GM21423 (cell line): ENCODE data around the gene CEPT1.
A peak's percentile ranks its signal among the peaks of the same experiment; 100 is the strongest.
"Not testable (repeated sequence)": the region's sequence is repeated elsewhere in the genome, so short reads cannot be mapped to it uniquely, and the experiment has no call there.

Source experiments
- ATAC-seq: cut with Tn5 transposase; IDR thresholded peaks from one replicate; pipeline ENCODE4 v1.9.1; 2021; ENCODE audit warnings: mild to moderate bottlenecking, moderate library complexity; ENCODE audit not compliant: unreplicated experiment

CEPT1 gene

DNA sequence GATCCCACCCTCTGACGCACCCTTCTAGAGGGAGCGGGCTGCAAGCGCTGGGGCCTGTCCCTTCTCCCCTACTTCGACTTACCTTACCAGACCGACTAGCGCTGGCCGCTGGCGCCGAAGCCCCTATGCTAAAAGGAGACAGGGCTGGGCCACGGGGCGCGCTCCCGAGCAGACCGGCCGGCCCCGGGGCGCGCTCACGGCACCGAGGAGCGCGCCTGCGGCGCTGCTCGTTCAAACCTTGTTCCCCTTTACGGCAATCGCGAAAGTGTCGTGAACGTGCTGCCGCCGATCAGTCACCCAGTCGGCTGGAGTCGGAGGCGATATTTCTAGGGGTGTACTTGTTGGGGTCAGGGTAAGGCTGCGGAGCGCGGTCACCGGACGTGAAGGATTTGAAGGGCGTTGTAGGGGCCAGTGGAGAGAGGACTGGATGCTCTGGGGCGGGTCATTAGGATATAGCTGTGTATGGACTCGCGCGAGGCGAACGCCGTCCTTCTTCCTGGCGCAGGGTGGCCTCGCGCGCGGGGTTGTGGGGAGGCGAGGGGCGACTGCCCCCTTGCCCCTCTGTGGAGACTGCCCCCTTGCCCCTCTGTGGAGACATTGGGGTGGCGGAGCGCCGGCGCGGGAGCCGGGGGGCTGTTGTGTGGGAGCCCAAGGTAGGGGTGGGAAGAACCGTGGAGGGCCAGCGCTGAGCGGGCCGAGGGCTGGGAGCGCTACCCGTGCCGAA is at the start of gene CEPT1, which contains the start of gene DRAM2:
Gene CEPT1 (plus strand): TSS at position 268 of the 724 bp plus-strand sequence. CDS start 7,492 bp downstream, outside the sequence.
Gene DRAM2 (minus strand): TSS at position 138 of the 724 bp plus-strand sequence. CDS start 8,539 bp downstream, outside the sequence.
- ATAC-seq: peak; percentile 74

- ATAC-seq: not testable (repeated sequence)
Measured at GRCh38 chr1:111095421-111095820, 44.6 kb upstream of the CEPT1 start.

DNA sequence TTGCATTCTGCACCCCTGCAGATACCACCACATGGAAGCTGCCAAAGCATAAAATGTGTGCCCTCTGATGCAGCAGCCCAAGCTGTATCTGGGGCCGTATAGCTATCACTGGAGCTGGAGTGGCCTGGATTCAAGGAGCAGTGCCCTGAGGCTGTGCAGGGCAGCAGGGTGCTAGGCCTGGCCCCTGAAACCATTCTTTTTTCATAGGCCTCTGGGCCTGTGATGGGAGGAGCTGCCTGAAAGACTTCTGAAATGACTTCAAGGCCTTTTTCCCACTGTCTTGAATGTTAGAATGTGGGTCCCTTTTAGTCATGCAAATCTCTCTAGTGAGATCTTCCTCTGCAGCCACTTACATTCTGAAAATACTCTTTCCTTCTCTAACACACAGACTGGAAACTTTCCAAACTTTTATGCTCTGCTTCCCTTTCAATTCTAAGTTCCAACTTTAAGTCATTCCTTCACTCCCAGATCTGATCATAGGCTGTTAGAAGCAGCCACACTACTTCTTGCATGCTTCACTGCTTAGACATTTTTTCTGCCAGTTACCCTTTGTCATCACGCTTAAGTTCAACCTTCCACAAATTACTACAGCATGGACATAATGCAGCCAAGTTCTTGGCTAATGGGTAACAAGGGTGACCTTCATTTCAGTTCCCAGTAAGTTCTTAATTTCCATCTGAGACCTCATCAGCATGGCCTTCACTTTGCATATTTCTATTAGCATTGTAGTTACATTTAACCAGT is 42.5 kb upstream of the CEPT1 start:
- ATAC-seq: no peak

DNA sequence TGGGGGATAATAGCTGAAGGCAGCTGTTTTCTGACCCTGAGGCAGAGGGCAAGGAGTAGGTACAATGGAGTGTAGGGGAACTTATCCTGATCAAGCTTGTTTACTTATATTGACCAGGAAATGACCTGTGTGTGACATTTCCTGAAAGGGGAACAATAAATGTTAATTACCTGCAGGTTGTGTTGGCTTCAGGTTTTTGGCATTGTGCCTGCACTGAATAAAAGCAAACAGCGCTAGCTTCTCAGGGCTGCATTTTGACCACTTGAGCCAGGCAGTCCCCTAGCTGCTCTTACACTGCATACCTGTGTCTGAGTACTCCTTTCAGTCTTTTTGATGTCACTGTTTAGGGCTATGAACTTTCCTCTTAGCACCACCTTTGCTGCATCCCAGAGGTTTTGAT is 40.7 kb upstream of the CEPT1 start:
- no peak for ATAC-seq

DNA sequence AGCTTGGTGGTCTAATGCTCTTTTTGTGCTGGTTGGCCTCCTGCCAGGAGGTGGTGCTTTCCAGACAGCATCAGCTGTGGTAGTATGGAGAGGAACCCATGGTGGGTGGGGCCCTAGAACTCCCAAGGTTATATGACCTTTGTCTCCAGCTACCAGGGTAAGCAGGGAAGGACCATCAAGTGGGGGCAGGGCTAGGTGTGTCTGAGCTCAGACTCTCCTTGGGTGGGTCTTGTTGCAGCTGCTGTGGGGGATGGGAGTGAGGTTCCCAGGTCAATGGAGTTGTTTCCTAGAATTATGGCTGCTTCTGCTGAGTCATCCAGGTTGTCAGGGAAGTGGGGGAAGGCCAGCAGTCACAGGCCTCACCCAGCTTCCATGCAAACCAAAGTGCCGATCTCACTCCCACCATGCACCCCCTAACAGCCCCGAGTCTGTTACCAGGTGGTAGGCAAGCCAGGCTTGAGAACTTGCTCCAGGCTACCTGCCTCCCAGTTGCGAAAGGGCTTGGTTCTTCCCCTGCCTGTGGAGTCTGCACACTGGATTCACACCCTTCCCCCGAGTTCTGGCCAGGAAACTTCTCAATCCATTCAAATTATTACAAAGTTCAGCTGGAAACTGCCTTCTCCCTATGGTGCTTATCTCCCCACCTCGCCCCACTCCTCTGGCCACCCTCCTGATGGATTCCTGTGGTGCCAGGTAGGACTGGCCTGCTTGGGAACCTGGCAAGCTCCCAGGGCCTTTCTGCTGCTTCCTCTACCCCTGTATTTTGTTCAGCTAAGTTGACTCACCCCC is 38.0 kb upstream of the CEPT1 start:
- ATAC-seq: no peak

DNA sequence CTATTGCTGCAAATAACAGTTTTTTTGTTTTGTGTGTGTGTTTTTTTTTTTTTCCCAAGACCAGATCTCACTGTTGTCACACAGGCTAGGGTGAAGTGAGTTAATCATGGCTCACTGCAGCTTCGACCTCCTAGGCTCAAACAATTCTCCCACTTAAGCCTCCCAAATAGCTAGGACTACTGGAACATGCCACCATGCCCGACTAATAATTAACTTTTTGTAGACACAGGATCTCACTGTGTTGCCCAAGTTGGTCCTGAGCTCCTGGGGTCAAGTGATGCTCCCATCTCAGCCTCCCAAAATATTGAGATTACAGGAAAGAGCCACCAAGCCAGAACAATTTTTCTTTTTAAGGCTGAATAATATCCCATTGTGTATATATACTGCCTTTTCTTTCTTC is 35.0 kb upstream of the CEPT1 start:
- no peak for ATAC-seq

DNA sequence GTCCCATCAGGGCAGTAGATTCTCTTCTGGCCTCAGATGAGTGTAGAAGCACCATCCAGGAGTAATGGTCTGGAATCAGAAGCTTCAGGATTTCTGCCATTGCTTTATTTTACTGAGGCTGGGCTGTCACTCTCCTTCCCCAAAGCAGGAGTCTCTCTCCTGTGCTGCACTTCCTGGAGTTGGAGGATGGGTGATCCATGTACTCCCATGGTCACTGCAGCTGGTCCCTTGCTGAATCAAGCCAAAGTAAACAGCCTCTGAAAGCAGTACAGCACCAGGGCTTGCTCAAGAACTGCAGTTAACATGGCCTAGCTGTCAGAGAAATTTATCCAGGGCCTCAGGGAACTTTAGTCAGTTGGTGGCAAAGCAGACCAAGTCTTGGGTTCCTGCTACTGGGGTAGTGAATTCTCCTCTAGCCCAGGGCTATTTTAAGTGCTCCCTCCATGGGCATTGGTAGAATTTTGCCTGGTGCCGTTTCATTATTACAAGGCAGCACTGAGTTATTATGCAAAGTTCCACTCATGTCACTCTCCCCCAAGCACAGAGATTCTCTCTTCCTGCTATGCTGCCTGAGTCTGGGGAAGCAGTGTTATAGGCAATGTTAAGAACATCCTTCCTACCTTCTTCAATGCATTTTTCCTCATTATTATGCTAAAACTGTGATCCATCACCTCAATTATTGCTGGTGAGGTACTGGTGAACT is 29.7 kb upstream of the CEPT1 start:
- no peak for ATAC-seq

GRCh38 chr1:111116496-111116895 is 23.5 kb upstream of the CEPT1 start:
- ATAC-seq: no peak

DNA sequence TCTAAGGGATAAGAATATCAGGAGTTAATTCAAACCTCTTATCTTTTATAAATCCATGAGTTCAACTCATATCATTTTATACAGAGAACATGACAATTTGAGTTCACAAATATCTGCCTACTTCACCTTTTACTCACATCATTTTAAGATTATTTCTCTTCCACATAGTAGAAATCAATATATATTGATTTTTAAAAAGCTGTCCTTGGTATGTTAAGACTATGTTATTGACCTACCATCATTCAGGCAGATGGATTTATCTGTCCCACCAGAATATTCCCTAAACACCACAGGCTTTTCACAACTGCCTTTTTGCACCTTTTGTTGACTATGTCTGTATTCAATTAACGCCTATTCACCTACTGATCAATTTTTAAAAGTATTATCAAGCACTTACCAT is 13.7 kb upstream of the CEPT1 start:
- ATAC-seq: no peak

DNA sequence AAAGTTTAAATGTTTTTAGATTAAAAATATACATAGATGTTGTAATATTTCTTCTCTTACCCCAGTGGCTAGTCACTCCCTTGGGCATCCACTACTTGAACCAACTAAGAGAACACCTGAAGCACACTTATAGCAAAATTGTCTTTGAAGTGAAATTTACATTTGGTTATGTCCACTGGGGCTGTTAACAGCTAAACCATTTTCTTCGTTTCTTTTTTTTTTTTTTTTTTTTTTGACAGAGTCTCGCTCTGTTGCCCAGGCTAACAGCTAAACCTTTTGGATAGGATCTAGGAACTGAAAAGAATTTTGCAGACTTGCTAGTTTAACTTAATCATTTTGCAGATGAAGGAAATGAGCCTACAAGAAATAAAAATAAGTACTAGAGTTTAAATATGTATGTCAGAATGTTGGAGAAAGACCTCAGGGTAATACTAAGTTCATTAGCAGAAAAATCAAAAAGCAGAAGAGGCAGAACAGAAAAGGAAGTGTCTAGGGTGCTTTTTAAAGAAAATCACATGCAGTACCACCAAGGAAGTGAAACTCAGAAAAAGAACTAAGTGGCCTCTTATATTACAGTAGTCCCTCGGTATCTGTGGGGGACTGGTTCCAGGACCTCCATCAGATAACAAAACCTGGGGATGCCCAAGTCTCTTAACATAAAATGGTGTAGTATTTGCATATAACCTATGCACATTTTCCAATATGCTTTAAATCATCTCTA is 11.9 kb upstream of the CEPT1 start:
- ATAC-seq: peak; percentile 83

DNA sequence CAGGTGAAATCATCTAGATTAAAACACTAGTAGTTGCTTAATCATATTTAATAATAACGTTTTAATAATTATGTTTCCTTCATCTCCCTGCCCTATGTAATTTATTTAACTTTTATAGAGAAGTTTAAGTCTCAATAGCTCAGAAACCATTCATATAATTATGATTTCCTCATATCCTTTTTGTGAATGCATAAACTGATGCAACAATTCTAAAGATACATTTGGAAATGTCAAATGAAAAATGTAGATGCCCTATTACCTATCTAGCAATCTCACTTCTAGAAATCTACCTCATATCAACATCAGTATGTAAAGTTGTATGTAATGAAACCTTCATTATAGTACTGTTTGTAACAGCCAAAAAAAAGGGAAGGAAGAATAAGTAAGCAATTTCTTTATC is 10.6 kb upstream of the CEPT1 start:
- ATAC-seq: no peak

GRCh38 chr1:111131693-111132092 is 8.3 kb upstream of the CEPT1 start:
- no peak for ATAC-seq

DNA sequence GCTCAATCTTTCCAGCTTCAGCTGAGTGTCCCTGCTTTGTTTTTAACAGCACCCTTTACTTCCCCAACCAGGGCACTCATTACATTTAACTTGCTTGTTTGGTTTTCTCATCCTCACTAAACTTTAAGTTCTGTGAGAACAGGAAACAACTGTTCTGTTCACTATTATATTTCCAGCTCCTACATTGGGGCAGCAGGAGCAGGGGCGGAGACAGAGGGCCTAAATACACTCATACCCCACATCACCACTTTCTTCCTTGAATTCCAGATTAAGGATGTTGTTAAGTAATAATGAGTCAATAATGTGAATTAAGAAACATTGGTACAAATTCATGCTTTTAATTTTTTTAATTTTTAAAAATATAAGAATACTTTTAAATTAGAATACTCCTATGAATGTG is 6.2 kb upstream of the CEPT1 start:
- no peak for ATAC-seq

- peak; percentile 42 for ATAC-seq
Measured at GRCh38 chr1:111139324-111139955, 583 bp upstream of the CEPT1 start.

- ATAC-seq: no peak
Measured at GRCh38 chr1:111140680-111140967, 601 bp downstream of the CEPT1 start.

DNA sequence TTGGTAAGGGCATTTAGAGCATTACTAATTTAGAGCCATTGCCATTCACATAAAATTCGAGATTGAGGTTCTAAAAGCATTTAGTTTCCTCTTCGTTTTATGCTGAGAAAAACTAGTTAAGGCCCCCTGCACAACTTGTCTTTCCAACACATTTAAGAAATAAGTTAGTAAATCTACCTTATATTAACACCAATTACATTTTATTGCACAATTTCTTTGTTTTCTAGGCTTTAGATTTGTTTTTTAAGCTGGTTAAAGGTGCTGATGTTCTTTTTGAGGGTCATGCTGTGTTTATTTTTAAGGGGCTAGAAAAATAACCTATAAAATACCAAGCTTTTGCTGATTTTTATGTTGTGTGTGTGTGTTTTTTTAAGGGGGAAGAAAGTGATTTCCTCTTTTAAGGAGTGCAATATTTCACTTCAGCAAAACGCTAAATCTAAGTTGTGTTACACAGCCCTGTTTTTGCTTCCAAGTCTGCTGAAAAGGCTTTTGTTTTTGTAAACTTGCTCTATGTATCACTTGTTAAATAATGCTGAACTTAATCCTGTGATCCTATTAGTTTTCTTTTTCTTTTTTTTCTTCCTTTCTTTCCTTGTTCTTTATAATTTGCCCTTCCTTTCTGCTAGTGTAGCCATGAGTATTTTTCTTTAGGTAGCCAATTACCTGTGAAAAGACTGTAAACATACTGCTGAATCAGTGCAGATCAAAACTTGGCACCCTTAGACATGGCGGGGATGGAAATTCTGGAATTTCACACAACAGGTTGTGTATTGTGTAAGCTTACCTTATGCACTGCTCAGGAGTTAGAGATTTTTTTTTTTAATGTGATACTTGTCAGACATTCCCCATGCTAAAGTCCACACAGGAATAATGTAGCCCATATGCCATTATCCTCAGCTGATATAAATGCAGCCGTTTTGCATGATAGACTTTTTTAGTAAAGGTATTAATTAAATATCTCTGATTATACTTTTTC is 1.5 kb downstream of the CEPT1 start:
- ATAC-seq: no peak

DNA sequence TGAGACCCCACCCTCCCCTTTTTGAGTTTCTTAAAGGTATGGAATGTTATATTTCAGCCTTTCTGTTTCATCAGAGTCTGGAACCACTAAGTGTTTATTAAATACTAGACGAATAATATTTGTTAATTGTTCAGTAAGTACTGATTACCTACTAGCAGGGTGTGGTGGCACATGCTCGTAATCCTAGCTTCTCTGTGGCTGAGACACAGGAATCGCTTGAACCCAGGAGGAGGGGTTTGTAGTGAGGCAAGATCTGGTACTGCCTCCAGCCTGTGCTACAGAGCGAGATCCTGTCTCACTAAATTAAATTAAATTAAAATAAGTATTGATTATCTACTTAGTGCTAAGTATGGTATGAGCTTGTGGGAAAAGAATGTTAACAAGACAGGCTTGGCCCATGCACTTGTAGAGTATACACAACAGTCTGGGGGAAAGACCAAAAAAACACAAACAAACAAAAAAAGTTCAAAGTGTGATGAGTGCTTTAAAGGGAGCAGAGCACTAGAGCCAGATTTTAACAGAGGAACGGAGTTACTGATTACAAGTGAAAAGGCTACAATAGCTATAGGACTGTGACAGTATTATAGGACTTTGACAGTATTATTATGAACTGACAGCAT is 2.4 kb downstream of the CEPT1 start:
- ATAC-seq: no peak

DNA sequence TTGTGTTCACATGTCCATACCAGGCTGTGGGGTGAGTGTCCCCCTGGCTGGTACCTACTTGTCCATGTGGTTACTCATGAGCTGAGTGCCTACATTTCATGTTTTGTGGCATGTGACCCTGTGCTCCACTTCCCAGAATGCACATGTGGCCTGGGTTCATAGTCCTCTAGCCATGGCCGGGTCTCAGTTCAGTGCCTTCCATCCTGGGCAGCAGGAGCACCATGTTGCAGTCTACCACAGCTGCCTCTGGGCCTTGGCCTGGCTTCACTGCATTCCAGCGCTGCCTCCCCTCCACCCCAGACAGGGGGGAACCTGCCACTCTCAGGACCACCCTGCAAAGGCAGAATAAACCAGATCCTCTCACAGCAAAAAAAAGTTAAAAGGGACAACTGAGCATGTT is 5.5 kb downstream of the CEPT1 start:
- ATAC-seq: no peak
